GM10266 (cell line): ENCODE results near the gene MCM6.
"Not testable (repeated sequence)": the region's sequence is repeated elsewhere in the genome, so short reads cannot be mapped to it uniquely, and the experiment has no call there.

Experiments used
- DNase-seq: peaks from one replicate; pipeline ENCODE4 v3.0.0; 2012; ENCODE audit errors: extremely low spot score
- TF ChIP-seq, protein P1 (sequence below): IDR thresholded peaks from 2 replicates; pipeline ENCODE4 v1.5.1; 2012; ENCODE audit warnings: mild to moderate bottlenecking, low read depth; ENCODE audit not compliant: control insufficient read depth, insufficient read depth; ENCODE audit errors: missing control alignments

Gene MCM6

DNA sequence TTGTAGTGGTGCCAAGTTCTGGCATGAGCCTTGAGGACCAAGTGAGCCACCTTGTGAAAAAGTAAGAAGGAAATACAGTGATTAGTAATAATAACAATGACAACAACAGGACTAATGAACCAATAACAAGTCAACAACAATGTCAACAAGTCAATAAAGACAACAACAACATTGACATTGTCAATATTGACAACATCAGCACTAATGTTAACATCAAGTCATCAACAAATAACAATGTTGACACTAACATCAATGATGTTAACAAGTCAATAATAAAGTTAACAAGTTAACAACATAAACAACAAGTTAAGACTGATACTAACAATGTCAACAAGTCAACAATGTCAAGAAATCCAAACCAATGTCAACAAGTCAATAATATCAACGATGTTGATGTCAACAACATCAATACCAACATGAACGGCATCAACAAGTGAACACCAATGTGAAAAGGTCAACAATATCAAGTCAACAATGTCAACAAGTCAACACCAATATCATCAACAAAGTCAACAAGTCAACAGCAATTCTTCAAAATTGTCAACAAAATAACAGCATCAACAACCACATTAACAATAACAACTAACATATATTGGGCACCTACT lies 63.2 kb downstream of the MCM6 start:
- no peak for DNase-seq
- TF ChIP-seq, protein P1, sequence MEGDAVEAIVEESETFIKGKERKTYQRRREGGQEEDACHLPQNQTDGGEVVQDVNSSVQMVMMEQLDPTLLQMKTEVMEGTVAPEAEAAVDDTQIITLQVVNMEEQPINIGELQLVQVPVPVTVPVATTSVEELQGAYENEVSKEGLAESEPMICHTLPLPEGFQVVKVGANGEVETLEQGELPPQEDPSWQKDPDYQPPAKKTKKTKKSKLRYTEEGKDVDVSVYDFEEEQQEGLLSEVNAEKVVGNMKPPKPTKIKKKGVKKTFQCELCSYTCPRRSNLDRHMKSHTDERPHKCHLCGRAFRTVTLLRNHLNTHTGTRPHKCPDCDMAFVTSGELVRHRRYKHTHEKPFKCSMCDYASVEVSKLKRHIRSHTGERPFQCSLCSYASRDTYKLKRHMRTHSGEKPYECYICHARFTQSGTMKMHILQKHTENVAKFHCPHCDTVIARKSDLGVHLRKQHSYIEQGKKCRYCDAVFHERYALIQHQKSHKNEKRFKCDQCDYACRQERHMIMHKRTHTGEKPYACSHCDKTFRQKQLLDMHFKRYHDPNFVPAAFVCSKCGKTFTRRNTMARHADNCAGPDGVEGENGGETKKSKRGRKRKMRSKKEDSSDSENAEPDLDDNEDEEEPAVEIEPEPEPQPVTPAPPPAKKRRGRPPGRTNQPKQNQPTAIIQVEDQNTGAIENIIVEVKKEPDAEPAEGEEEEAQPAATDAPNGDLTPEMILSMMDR: no peak

DNA sequence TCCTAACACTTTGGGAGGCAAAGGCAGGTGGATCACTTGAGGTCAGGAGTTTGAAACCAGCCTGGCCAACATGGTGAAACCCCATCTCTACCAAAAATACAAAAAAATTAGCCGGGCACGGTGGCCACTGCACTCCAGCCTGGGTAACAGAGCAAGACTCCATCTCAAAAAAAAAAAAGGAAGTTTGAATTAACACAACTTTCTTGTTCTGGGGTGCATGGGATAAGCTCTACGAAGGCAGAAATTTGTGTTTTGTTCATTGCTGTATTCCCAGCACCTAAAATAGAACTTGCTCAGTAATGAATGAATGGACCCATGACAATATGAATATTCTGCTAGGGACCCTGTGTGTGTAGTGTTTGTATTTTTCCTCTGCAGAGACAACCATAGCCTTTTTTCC lies 68.4 kb downstream of the MCM6 start:
- not testable (repeated sequence) for DNase-seq

DNA sequence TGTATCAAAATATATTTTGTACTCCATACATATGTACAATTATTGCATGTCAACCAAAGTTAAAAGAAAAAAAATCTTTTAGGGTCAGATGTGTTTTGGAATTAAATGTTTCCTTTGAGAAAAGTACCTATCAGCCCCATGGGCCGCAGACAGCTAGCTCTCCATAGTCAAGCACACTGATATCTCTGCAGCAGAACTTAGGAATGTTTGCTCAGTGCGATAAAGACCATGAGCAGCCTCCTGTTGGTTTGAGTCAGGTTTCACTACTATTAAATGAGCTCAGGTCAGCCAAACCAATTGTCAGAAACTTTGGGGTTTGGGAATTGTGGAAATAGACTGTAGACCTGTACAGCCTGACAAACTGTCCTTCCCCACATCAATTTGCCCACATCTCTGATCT lies 73.0 kb downstream of the MCM6 start:
- no peak for DNase-seq

DNA sequence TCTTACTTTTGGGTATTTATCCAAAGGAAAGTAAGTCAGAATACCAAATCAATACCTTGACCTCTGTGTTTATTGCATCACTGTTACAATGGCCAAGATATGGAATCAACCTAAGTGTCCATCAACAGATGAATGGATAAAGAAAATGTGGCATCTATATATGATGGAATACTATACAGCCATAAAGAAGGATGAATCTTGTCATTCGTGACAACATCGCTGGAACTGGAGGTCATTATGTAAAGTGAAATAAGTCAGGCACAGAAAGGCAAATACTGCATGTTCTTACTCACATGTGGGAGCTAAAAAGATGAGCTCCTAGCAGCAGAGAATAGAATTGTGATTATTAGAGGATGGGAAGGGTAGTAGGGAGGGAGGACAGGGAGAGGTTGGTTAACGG lies 73.9 kb downstream of the MCM6 start:
- DNase-seq: no peak
- TF ChIP-seq, protein P1: no peak

More for the DNA sequence above, 73.0 kb downstream of the MCM6 start:
- TF ChIP-seq, protein P1: no peak

DNA sequence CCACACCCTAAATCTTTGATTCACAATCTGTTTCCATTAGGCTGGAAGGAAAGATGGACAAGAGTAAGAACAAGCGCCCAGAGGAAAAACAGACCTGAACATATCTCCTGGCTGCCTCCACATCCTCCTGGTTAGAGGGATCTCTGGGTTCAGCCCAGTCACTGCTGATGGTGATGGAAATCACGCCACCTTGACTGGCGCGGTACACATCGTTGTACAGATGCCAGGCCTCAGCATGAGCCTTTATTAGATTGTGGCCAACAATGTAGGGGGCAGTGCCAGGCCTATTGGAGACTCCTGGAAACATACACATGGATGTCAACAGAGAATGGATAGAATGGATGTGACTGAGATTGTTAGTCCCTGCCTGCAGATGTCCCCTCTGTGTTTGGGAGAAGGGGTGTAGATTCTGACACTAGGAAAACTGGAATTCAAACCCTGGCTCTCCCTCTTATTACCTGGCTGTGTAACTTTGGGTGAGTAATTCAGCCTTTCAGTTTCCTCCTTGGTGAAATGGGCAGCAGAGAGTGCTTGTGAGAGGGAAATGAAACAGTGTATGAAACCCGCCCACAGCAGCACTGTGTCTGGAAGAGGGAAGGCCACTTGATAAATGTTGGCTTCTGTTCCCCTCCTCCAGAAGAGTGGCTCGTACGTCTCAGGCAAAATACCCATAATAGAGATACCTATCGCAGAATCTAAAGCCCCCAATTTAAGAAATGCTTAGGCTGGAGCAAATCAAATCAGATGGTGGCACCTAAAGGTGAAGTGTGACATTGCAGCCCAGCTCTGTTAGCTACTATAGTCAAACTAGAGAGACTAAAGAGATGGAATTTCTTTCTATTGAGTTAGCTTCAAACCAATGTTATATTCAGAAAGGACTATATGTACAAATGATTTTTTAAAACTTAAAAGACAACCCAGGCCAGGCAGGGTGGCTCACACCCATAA lies 75.5 kb downstream of the MCM6 start:
- TF ChIP-seq, protein P1: no peak
- no peak for DNase-seq

DNA sequence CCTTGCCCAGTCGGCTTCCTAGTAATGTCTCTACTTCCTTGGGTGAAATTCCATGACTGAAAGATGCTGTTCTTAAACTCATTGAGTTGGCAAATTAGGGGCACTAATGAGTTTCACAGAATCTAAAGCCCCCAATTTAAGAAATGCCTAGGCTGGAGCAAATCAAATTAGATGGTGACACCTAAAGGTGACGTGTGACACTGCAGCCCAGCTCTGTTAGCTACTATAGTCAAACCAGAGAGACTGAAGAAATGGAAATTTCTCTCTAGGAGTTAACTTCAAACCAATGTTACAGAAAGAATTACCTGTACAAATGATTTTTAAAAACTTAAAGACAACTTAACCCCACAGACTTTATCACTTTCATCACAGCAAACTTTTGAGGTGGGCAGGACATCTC lies 76.5 kb downstream of the MCM6 start:
- no peak for DNase-seq
- TF ChIP-seq, protein P1: no peak

DNA sequence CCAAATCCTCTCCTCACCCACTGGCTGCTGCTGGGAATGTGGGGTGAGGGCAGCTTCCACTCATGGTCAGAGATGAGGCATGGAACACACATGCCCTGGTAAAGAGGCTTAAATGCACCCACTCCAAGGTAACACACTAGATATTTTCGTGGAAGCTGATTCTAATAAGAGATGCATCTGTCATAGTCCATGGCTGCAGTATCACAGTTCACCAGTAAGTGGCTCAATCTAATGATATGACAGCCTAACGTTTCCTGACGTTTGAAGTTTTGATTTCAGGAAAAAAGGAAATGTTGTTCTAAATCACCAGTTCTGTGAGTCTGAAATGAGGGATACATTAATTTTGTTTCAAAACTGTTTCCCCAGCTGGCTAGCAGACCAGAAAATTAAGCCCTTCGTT lies 77.5 kb downstream of the MCM6 start:
- TF ChIP-seq, protein P1: no peak
- no peak for DNase-seq
